A673 (cell line): ENCODE measurements around the gene CBL. TPM values are rescaled to one million over a fixed set of nuclear protein-coding genes. Genes with fewer than 3 reads are reported as not detected.

Experiments
- BruUV-seq: library from RNA; stranded (reverse); fragments of 400-500 nt; replicated peaks from 2 replicates; lab custom pipeline; 2021; lab: Mats Ljungman, UMichigan
- CTCF ChIA-PET: fragments of 300-600 bp; sonication (Branson Sonifier 250); formaldehyde crosslinking; loops from one replicate; lab custom pipeline; 2022; ENCODE audit warnings: antibody characterized with exemption; lab: Charles Lee
- POLR2A ChIA-PET: fragments of 300-600 bp; sonication (Branson Sonifier 250); formaldehyde crosslinking; loops from one replicate; lab custom pipeline; 2022; ENCODE audit warnings: antibody characterized with exemption; ENCODE audit not compliant: low non-redundant PET; lab: Charles Lee
- DNase-seq: peaks from one replicate; pipeline ENCODE4 v3.0.0-alpha.2; 2015; ENCODE audit warnings: low spot score
- H3K27ac ChIP-seq: fragments of 200-600 bp; sonication (generic); 2 replicates; pipeline ENCODE4 v1.5.1; 2016; ENCODE audit warnings: mixed run types, low read depth, mild to moderate bottlenecking, mixed read lengths, antibody characterized with exemption, low read length; ENCODE audit not compliant: poor library complexity, severe bottlenecking
- H3K27me3 ChIP-seq: fragments of 200-600 bp; sonication (generic); replicated peaks from 2 replicates; pipeline ENCODE4 v1.6.1; 2017; ENCODE audit warnings: mixed run types, low read depth, mild to moderate bottlenecking, mixed read lengths, antibody characterized with exemption, low read length; ENCODE audit not compliant: insufficient read depth, poor library complexity
- H3K36me3 ChIP-seq: fragments of 200-600 bp; sonication (generic); 2 replicates; pipeline ENCODE4 v1.6.1; 2016; ENCODE audit warnings: mixed run types, mild to moderate bottlenecking, mixed read lengths, antibody characterized with exemption, low read length; ENCODE audit not compliant: insufficient read depth, poor library complexity, severe bottlenecking
- H3K4me1 ChIP-seq: fragments of 200-600 bp; sonication (generic); 2 replicates; pipeline ENCODE4 v1.6.1; 2017; ENCODE audit warnings: mixed run types, mild to moderate bottlenecking, mixed read lengths, antibody characterized with exemption, low read length; ENCODE audit not compliant: insufficient read depth, poor library complexity, severe bottlenecking
- H3K4me3 ChIP-seq: fragments of 200-600 bp; sonication (generic); 2 replicates; pipeline ENCODE4 v1.5.1; 2016; ENCODE audit warnings: low read depth, mixed run types, mild to moderate bottlenecking, mixed read lengths, low read length; ENCODE audit not compliant: poor library complexity, severe bottlenecking
- H3K9me3 ChIP-seq: fragments of 200-600 bp; sonication (generic); 2 replicates; pipeline ENCODE4 v1.6.1; 2016; ENCODE audit warnings: mixed run types, low read depth, mild to moderate bottlenecking, mixed read lengths, antibody characterized with exemption, low read length; ENCODE audit not compliant: poor library complexity, severe bottlenecking
- EZH2 ChIP-seq: fragments of 200-600 bp; sonication (generic); IDR thresholded peaks from 2 replicates; pipeline ENCODE4 v1.6.1; 2017; ENCODE audit warnings: borderline replicate concordance, low read depth, mild to moderate bottlenecking, mixed read lengths, antibody characterized with exemption, low read length; ENCODE audit not compliant: poor library complexity, severe bottlenecking
- intact Hi-C: fragments of 100-400 bp; cut with micrococcal nuclease; formaldehyde crosslinking; loops from one replicate; pipeline ENCODE4 v1.10.0; 2022; ENCODE audit not compliant: unreplicated experiment
- total RNA-seq: library from RNA; stranded (reverse); gene quantifications from 2 replicates; pipeline ENCODE4 v1.2.3, GENCODE V29; 2021
- TF ChIP-seq, protein P1 (sequence below): fragments of 300-800, 200-600 bp; sonication (generic); conservative IDR thresholded peaks from 2 replicates; pipeline ENCODE4 v1.5.1; 2017; ENCODE audit warnings: low read depth, mild to moderate bottlenecking, antibody characterized with exemption, low read length, moderate library complexity, mixed read lengths

CBL gene
- total RNA-seq, 1 experiment from 2014 or later = 40.7 TPM

DNA sequence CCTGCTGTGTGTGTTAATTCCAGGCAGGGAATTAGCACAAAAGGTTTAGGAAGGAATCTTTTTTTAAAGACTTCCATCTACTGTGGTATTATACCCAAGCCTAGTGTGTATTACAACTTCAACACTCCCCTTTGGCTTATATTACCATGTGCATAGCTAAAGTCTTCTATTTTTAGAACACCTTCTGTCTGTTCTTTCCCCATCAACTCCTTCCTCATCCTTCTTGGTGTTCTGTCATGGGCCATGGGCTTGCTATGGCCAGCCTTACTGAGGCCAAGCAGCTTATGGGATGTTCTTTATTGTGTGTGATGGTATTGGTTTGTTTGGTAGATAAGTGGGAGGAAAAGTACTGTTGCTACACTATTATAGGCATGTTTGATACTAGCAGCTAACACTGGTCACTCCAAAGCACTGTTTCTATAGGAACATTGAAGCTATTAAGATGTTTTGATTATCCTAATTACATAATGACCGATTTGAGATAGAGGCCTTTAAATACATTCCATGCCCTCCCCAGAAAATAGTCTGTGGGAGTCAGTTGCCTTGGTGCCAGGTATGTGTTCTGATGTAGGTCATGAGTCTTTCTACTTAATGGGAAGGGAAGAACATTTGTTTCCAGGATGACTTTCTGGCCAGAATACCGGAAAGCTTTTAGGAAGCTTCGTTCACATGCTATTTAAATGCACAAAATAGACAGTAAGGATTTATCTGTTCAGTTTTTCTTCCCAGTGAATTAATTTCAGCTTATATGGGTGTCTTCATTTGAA is 94.2 kb downstream of the CBL start:
- POLR2A ChIA-PET = interaction anchor here (0.6 kb wide), 1 partner anchor 818 kb away, joined by 4 read pairs; no protein-coding TSS in a partner anchor
- Histone ChIP-seq H3K9me3 (no peaks in the 10 kb centered on the region), H3K27me3 (no peaks in the 10 kb centered on the region), H3K4me1 (no peaks in the 10 kb centered on the region), H3K36me3 (peaks cover 51% of the 10 kb centered on the region), H3K4me3 (no peak overlapping the region), H3K27ac (no peak overlapping the region)
- DNase-seq = no peak
- no TSS peak for BruUV-seq
- CTCF ChIA-PET = no interaction called here
- TF ChIP-seq, protein P1, sequence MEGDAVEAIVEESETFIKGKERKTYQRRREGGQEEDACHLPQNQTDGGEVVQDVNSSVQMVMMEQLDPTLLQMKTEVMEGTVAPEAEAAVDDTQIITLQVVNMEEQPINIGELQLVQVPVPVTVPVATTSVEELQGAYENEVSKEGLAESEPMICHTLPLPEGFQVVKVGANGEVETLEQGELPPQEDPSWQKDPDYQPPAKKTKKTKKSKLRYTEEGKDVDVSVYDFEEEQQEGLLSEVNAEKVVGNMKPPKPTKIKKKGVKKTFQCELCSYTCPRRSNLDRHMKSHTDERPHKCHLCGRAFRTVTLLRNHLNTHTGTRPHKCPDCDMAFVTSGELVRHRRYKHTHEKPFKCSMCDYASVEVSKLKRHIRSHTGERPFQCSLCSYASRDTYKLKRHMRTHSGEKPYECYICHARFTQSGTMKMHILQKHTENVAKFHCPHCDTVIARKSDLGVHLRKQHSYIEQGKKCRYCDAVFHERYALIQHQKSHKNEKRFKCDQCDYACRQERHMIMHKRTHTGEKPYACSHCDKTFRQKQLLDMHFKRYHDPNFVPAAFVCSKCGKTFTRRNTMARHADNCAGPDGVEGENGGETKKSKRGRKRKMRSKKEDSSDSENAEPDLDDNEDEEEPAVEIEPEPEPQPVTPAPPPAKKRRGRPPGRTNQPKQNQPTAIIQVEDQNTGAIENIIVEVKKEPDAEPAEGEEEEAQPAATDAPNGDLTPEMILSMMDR = no peak
- no peak for TF ChIP-seq EZH2
- intact Hi-C loops = no loop called here

DNA sequence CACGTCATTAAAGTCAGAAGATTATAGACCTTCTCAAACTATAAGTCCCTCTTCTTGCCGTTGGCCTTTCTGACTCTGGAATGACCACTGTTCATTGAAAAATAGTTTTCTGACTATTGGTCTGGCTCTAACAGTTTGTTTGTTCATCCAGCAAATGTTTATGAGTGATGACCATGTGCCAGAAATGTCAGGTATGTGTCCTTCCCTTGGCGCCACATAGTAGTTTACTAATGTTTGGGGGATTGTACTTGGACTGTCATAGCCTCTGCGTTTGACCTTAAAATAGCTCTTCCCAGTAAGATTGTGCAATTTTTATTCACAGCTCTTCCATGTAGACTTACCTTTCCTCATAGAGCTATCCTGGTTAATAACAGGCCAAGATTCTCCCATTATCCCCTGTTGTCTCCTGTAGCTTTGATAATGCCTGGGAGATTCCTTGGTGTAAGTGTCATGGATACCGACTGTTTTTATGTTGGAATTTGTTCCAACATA is 97.1 kb downstream of the CBL start:
- H3K4me3 ChIP-seq = no peak overlapping the region
- H3K27ac ChIP-seq = no peak overlapping the region
- intact Hi-C loops = no loop called here
- H3K36me3 ChIP-seq = peaks cover 34% of the 10 kb centered on the region
- CTCF ChIA-PET = interaction anchor here (0.6 kb wide), 1 partner anchor 129 kb away, joined by 5 read pairs; no protein-coding TSS in a partner anchor
- BruUV-seq = no TSS peak
- POLR2A ChIA-PET = no interaction called here
- H3K27me3 ChIP-seq = no peaks in the 10 kb centered on the region
- no peaks in the 10 kb centered on the region for H3K9me3 ChIP-seq
- no peak for DNase-seq
- no peaks in the 10 kb centered on the region for H3K4me1 ChIP-seq
- no peak for TF ChIP-seq EZH2
- TF ChIP-seq, protein P1 = no peak

DNA sequence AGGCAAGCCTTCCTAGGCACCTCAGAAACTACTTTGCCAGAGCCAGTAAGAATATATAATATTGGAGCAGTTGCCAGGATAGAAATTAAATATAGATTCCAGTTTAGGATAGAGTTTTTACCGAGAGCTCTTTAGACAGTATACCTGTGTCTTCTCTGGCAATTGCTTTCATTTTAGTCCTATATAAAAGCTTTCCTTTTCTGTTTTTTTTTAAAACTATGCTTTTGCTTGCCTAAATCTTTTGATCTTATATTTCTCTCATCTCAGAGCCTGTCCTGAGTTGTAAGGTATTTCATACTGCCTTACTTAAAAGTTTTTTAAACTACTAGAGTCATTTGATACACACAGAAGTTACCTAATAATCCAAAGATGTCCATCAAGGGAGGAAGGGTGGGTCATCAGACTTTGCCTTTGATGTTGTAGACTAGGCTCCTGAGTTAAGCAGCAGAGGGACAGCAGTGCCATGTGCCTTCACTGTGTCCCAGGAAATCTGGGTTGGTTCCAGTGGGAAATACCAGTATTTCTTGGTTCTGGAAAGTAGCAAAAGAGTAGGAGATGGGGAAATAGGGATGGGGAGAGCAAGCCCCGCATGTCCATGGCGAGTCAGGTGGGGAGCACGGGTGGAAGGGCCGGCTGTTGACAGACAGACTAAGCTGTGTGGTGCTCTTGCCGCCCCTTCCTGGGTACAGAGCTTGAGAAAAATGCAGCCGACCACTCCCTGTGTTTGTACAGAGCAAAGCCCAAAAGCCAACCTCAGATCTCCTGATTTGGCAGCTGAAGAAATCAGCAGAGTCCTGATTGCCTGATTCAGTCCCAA is 99.6 kb downstream of the CBL start:
- BruUV-seq = no TSS peak
- ChIA-PET CTCF (interaction anchor here (1.4 kb wide), 1 partner anchor 32 kb away, joined by 4 read pairs; no protein-coding TSS in a partner anchor), POLR2A (interaction anchor here (0.7 to 0.9 kb wide), 2 partner anchors 12 to 29 kb away, joined by 3 read pairs; partner anchors contain the start of gene RNF26)
- H3K27ac ChIP-seq = no peak overlapping the region
- H3K36me3 ChIP-seq = peaks cover 14% of the 10 kb centered on the region
- H3K4me3 ChIP-seq = no peak overlapping the region
- intact Hi-C loops = no loop called here
- H3K4me1 ChIP-seq = no peaks in the 10 kb centered on the region
- H3K27me3 ChIP-seq = no peaks in the 10 kb centered on the region
- no peak for DNase-seq
- H3K9me3 ChIP-seq = no peaks in the 10 kb centered on the region
- no peak for TF ChIP-seq EZH2
- TF ChIP-seq, protein P1 = no peak
